Left lung (tissue), 10 donors: ENCODE measurements around the gene CMSS1. TPM values are rescaled to one million over a fixed set of nuclear protein-coding genes. Genes with fewer than 3 reads are reported as not detected.

Source experiments
- ATAC-seq: fragments of 200-7000 bp; cut with Tn5 transposase; one replicate; pipeline ENCODE4 v1.9.1; 2020; ENCODE audit warnings: moderate library complexity
- DNase-seq, 4 donors: peaks; one replicate each; pipeline ENCODE4 v3.0.0-alpha.2; 2013 to 2020
- H3K27ac ChIP-seq, 2 donors: fragments of 200-600 bp; sonication (generic) in 1 of 2; one replicate each; pipeline versions ENCODE4 v1.5.0 to v1.8.0; 2020 to 2021
- H3K27me3 ChIP-seq, 2 donors: fragments of 200-600 bp; sonication (generic) in 1 of 2; one replicate each; pipeline versions ENCODE4 v1.5.0 to v1.8.0; 2020 to 2021
- H3K36me3 ChIP-seq, 2 donors: fragments of 200-600 bp; sonication (generic) in 1 of 2; one replicate each; pipeline versions ENCODE4 v1.5.0 to v1.8.0; 2020 to 2021
- H3K4me1 ChIP-seq, 2 donors: fragments of 200-600 bp; one replicate each; pipeline ENCODE4 v1.8.0; 2021
- H3K4me3 ChIP-seq, 2 donors: fragments of 200-600 bp; sonication (generic) in 1 of 2; one replicate each; pipeline versions ENCODE4 v1.5.0 to v1.8.0; 2020 to 2021; ENCODE audit warnings: mild to moderate bottlenecking in 1 of 2
- H3K9me3 ChIP-seq, 2 donors: fragments of 200-600 bp; sonication (generic) in 1 of 2; one replicate each; pipeline versions ENCODE4 v1.5.0 to v1.8.0; 2020 to 2021
- CTCF ChIP-seq, 2 donors: fragments of 200-600 bp; sonication (generic) in 1 of 2; IDR thresholded peaks; one replicate each; pipeline versions ENCODE4 v1.5.0 to v1.8.0; 2021; ENCODE audit warnings: antibody characterized with exemption in 2 of 2
- intact Hi-C, 2 donors: fragments of 100-400 bp; cut with DNase I; formaldehyde crosslinking; loops; one replicate each; pipeline versions ENCODE4 v1.11.2 to v1.14.2; 2022
- polyA plus RNA-seq, 6 donors: library from polyadenylated mRNA; unstranded; fragments of 120-200 nt; gene quantifications; one replicate each; pipeline ENCODE4 v1.2.1, GENCODE V29; 2013; ENCODE audit not compliant: insufficient read length in 6 of 6
- total RNA-seq, 2 donors: library from RNA; stranded (reverse); fragmentation: NEBNext Ultra II Directional; extraction: Animal tissue kit (Norgen Biotek cat#: 25700); gene quantifications; one replicate each; pipeline ENCODE4 v1.2.1, GENCODE V29; 2021
- donor health status: DM: no; HTN: yes; CAD: no.
- donor health status: DM: no; HTN: no; CAD: no.

The CMSS1 gene
- total and polyA plus RNA-seq, 8 donors: 13.4 to 51.0 (median 41.8) TPM

- Histone ChIP-seq H3K4me3 (no peak overlapping the region), H3K4me1 (no peaks in the 10 kb centered on the region), H3K27me3 (no peaks in the 10 kb centered on the region), H3K9me3 (no peaks in the 10 kb centered on the region), H3K27ac (no peak overlapping the region), H3K36me3 (no peaks in the 10 kb centered on the region)
- TF ChIP-seq CTCF (IDR thresholded peaks at IDR 0.05): no peak
- DNase-seq: no peak
- no peak for ATAC-seq
- intact Hi-C loops: no loop called here
Measured at GRCh38 chr3:99911433-99911832, 93.8 kb downstream of the CMSS1 start.

GRCh38 chr3:99915906-99916432, 98.3 kb downstream of the CMSS1 start:
- intact Hi-C loops: no loop called here
- no peaks in the 10 kb centered on the region for H3K9me3 ChIP-seq
- H3K27me3 ChIP-seq: no peaks in the 10 kb centered on the region
- no peak overlapping the region for H3K27ac ChIP-seq
- DNase-seq: no peak
- H3K4me1 ChIP-seq: peaks cover 6 to 8% of the 10 kb centered on the region in 2 donors
- ATAC-seq: no peak
- H3K4me3 ChIP-seq: no peak overlapping the region
- no peak for TF ChIP-seq CTCF (IDR thresholded peaks at IDR 0.05)
- no peaks in the 10 kb centered on the region for H3K36me3 ChIP-seq

- intact Hi-C loops: no loop called here
- Histone ChIP-seq H3K9me3 (no peaks in the 10 kb centered on the region), H3K4me1 (peaks cover 6 to 12% of the 10 kb centered on the region in 2 donors), H3K27ac (no peak overlapping the region), H3K27me3 (no peaks in the 10 kb centered on the region), H3K36me3 (no peaks in the 10 kb centered on the region), H3K4me3 (no peak overlapping the region)
- DNase-seq: no peak
- no peak for TF ChIP-seq CTCF (IDR thresholded peaks at IDR 0.05)
- no peak for ATAC-seq
Measured at GRCh38 chr3:99918715-99919114, 101.1 kb downstream of the CMSS1 start.

- ATAC-seq (peak; percentile 33), DNase-seq (no peak)
- no peak overlapping the region for H3K4me3 ChIP-seq
- no peaks in the 10 kb centered on the region for H3K9me3 ChIP-seq
- no peak for TF ChIP-seq CTCF (IDR thresholded peaks at IDR 0.05)
- H3K4me1 ChIP-seq: peaks cover 6 to 12% of the 10 kb centered on the region in 2 donors
- no peaks in the 10 kb centered on the region for H3K36me3 ChIP-seq
- intact Hi-C loops: no loop called here
- no peaks in the 10 kb centered on the region for H3K27me3 ChIP-seq
- H3K27ac ChIP-seq: peak overlapping the region in 1 of 2 donors; percentile 19
Measured at GRCh38 chr3:99919694-99920093, 102.0 kb downstream of the CMSS1 start.

- Histone ChIP-seq H3K9me3 (no peaks in the 10 kb centered on the region), H3K4me3 (no peak overlapping the region), H3K27ac (peak overlapping the region; percentile 19 to 76), H3K4me1 (peaks cover 6 to 14% of the 10 kb centered on the region in 2 donors), H3K36me3 (no peaks in the 10 kb centered on the region), H3K27me3 (no peaks in the 10 kb centered on the region)
- ATAC-seq (peak; percentile 79), DNase-seq (peak in 2 of 4 donors; percentile 58 to 70)
- TF ChIP-seq CTCF (IDR thresholded peaks at IDR 0.05): no peak
- intact Hi-C loops: no loop called here
Measured at GRCh38 chr3:99920481-99921376, 103.1 kb downstream of the CMSS1 start.
